CD4-positive, alpha-beta T cell (primary cell): ENCODE data around the gene PADI3. TPM values are rescaled to one million over a fixed set of nuclear protein-coding genes. Genes with fewer than 3 reads are reported as not detected.

ENCODE experiments used
- ATAC-seq: fragments of 200-7000 bp; cut with Tn5 transposase; one replicate; pipeline ENCODE4 v1.10.0; 2022; ENCODE audit warnings: mild to moderate bottlenecking; ENCODE audit not compliant: poor library complexity
- CTCF ChIA-PET: fragments of 350-600 bp; sonication (Branson Sonifier 250); formaldehyde crosslinking; loops from one replicate; lab custom pipeline; 2021; ENCODE audit warnings: antibody characterized with exemption, inconsistent platforms; lab: Charles Lee
- POLR2A ChIA-PET: fragments of 350-600 bp; sonication (Branson Sonifier 250); formaldehyde crosslinking; loops from one replicate; lab custom pipeline; 2021; ENCODE audit warnings: antibody characterized with exemption, inconsistent platforms; lab: Charles Lee
- DNase-seq, 14 experiments: peaks; one replicate each; pipeline ENCODE4 v3.0.0-alpha.2; 2013 to 2020; ENCODE audit warnings: mixed read lengths in 2 of 14
- H3K27ac ChIP-seq, 2 donors: one replicate each; pipeline versions ENCODE4 v1.5.1 to v1.7.0; 2013; ENCODE audit warnings: low read length in 2 of 2, low read depth in 1 of 2, mild to moderate bottlenecking in 1 of 2
- H3K27me3 ChIP-seq, 2 experiments: 1 replicate in 1 of 2; 2 replicates in 1 of 2; pipeline versions ENCODE4 v1.6.1 to v1.7.0; 2013; ENCODE audit warnings: low read length in 2 of 2, control low read depth in 1 of 2, mild to moderate bottlenecking in 1 of 2, moderate library complexity in 1 of 2; ENCODE audit not compliant: insufficient read depth in 2 of 2, control insufficient read depth in 1 of 2
- H3K36me3 ChIP-seq: one replicate; pipeline ENCODE4 v1.6.1; 2013; ENCODE audit warnings: low read length, control low read depth; ENCODE audit not compliant: insufficient read depth
- H3K4me1 ChIP-seq: one replicate; pipeline ENCODE4 v1.6.1; 2013; ENCODE audit warnings: low read length, control low read depth; ENCODE audit not compliant: insufficient read depth
- H3K4me3 ChIP-seq: one replicate; pipeline ENCODE4 v1.5.1; 2013; ENCODE audit warnings: mild to moderate bottlenecking, low read length, moderate library complexity
- H3K9me3 ChIP-seq, 2 experiments: 1 replicate in 1 of 2; 2 replicates in 1 of 2; pipeline versions ENCODE4 v1.6.1 to v1.7.0; 2013; ENCODE audit warnings: low read length in 2 of 2, mild to moderate bottlenecking in 2 of 2, control low read depth in 1 of 2, moderate library complexity in 1 of 2; ENCODE audit not compliant: control insufficient read depth in 1 of 2, insufficient read depth in 1 of 2
- H3K27ac Mint-ChIP-seq: one replicate; pipeline ENCODE4 v1.8.0; 2020; ENCODE audit warnings: mixed read lengths
- H3K27me3 Mint-ChIP-seq: one replicate; pipeline ENCODE4 v1.8.0; 2021; ENCODE audit warnings: mixed read lengths
- H3K36me3 Mint-ChIP-seq: one replicate; pipeline ENCODE4 v1.8.0; 2021; ENCODE audit warnings: low read depth, mixed read lengths
- H3K4me1 Mint-ChIP-seq: one replicate; pipeline ENCODE4 v1.8.0; 2021; ENCODE audit warnings: low read depth, mixed read lengths
- H3K4me3 Mint-ChIP-seq: one replicate; pipeline ENCODE4 v1.8.0; 2020; ENCODE audit warnings: mild to moderate bottlenecking, mixed read lengths
- H3K9me3 Mint-ChIP-seq: one replicate; pipeline ENCODE4 v1.8.0; 2020; ENCODE audit warnings: mixed read lengths
- CTCF ChIP-seq: fragments of 200-600 bp; IDR thresholded peaks from one replicate; pipeline ENCODE4 v1.8.0; 2022; ENCODE audit warnings: antibody characterized with exemption, mild to moderate bottlenecking
- intact Hi-C, 2 experiments: fragments of 100-400 bp; cut with DNase I in 1 of 2; cut with micrococcal nuclease in 1 of 2; formaldehyde crosslinking; loops; one replicate each; pipeline versions ENCODE4 v1.15.1 to v1.9.0; 2023 to 2025; cut with DNase I, micrococcal nuclease
- total RNA-seq, 174 experiments: library from RNA in 2 of 174; stranded (reverse) in 2 of 174; gene quantifications; one replicate each; pipeline ENCODE4 v1.2.3 and lab custom pipeline; 2021 to 2026

The PADI3 gene
- total RNA-seq, 2 experiments from 2014 or later, result not detected

GRCh38 chr1:17229379-17229778 is 19.5 kb upstream of the PADI3 start:
- no peak overlapping the region for H3K4me3 Mint-ChIP-seq
- Histone ChIP-seq H3K4me3 (no peak overlapping the region), H3K27me3 (peaks cover 0 to under 1% of the 10 kb centered on the region in 2 experiments), H3K9me3 (no peaks in the 10 kb centered on the region), H3K4me1 (no peaks in the 10 kb centered on the region), H3K36me3 (no peaks in the 10 kb centered on the region), H3K27ac (no peak overlapping the region)
- POLR2A ChIA-PET, result no interaction called here
- no peaks in the 10 kb centered on the region for H3K27me3 Mint-ChIP-seq
- no peak overlapping the region for H3K27ac Mint-ChIP-seq
- no peaks in the 10 kb centered on the region for H3K36me3 Mint-ChIP-seq
- ATAC-seq, result no peak
- CTCF ChIA-PET, result no interaction called here
- DNase-seq, result no peak
- no peaks in the 10 kb centered on the region for H3K9me3 Mint-ChIP-seq
- TF ChIP-seq CTCF, result no peak
- intact Hi-C loops, result no loop called here
- no peaks in the 10 kb centered on the region for H3K4me1 Mint-ChIP-seq

- Mint-ChIP-seq H3K27me3 (no peaks in the 10 kb centered on the region), H3K36me3 (no peaks in the 10 kb centered on the region), H3K4me3 (no peak overlapping the region), H3K27ac (no peak overlapping the region), H3K9me3 (no peaks in the 10 kb centered on the region), H3K4me1 (no peaks in the 10 kb centered on the region)
- Histone ChIP-seq H3K4me1 (no peaks in the 10 kb centered on the region), H3K27ac (no peak overlapping the region), H3K4me3 (no peak overlapping the region), H3K9me3 (no peaks in the 10 kb centered on the region), H3K36me3 (no peaks in the 10 kb centered on the region), H3K27me3 (no peaks in the 10 kb centered on the region)
- ChIA-PET POLR2A (no interaction called here), CTCF (no interaction called here)
- intact Hi-C loops, result no loop called here
- no peak for DNase-seq
- TF ChIP-seq CTCF, result no peak
- ATAC-seq, result no peak
Measured at GRCh38 chr1:17230106-17230505, 18.8 kb upstream of the PADI3 start.

- no peak overlapping the region for H3K27ac Mint-ChIP-seq
- ATAC-seq, result no peak
Measured at GRCh38 chr1:17230671-17231310, 18.1 kb upstream of the PADI3 start.

More at GRCh38 chr1:17230671-17231310, 18.1 kb upstream of the PADI3 start:
- no peaks in the 10 kb centered on the region for H3K9me3 Mint-ChIP-seq
- CTCF ChIA-PET, result no interaction called here
- H3K4me1 Mint-ChIP-seq, result no peaks in the 10 kb centered on the region
- no peak overlapping the region for H3K27ac ChIP-seq
- intact Hi-C loops, result no loop called here
- H3K27me3 ChIP-seq, result no peaks in the 10 kb centered on the region
- H3K27me3 Mint-ChIP-seq, result no peaks in the 10 kb centered on the region
- H3K36me3 ChIP-seq, result no peaks in the 10 kb centered on the region
- no peak for DNase-seq
- H3K36me3 Mint-ChIP-seq, result no peaks in the 10 kb centered on the region
- H3K4me3 ChIP-seq, result no peak overlapping the region
- H3K9me3 ChIP-seq, result no peaks in the 10 kb centered on the region
- no peak for TF ChIP-seq CTCF
- H3K4me3 Mint-ChIP-seq, result no peak overlapping the region
- no peaks in the 10 kb centered on the region for H3K4me1 ChIP-seq
- POLR2A ChIA-PET, result no interaction called here
